ENCODE results near the gene P4HA2. TPM values are rescaled to one million over a fixed set of nuclear protein-coding genes. Genes with fewer than 3 reads are reported as not detected.
A peak's percentile ranks its signal among the peaks of the same experiment; 100 is the strongest.

Gene P4HA2
- polyA plus RNA-seq, 1 donor (not counting 4 experiments of a cell fraction or from before 2014, with no cell fraction given): 93.6 TPM

- no peak overlapping the region for H3K4me2 ChIP-seq (ENCODE audit: control insufficient read depth, extremely low read depth, insufficient read depth, low read depth, low read length)
- no peaks in the 10 kb centered on the region for H3K9me3 ChIP-seq (ENCODE audit: control insufficient read depth, low read depth, low read length)
- FAIRE-seq (peak; percentile 46), DNase-seq (ENCODE audit: low read depth, low spot score) (no peak)
- H3K4me1 ChIP-seq (ENCODE audit: control insufficient read depth, extremely low read depth, insufficient read depth, low read length): peaks cover 12% of the 10 kb centered on the region
- no peak overlapping the region for H2AFZ ChIP-seq (ENCODE audit: control insufficient read depth, low read length)
- H3K4me3 ChIP-seq (ENCODE audit: control insufficient read depth in 2 of 3, extremely low read depth in 1 of 3, insufficient read depth in 2 of 3, low read depth in 1 of 3, low read length in 3 of 3): no peak overlapping the region
- H3K27ac ChIP-seq (ENCODE audit: control insufficient read depth, insufficient read depth, low read length): no peak overlapping the region
- H3K27me3 ChIP-seq (ENCODE audit: control insufficient read depth, extremely low read depth, insufficient read depth, low read length): no peaks in the 10 kb centered on the region
- H4K20me1 ChIP-seq (ENCODE audit: control insufficient read depth, extremely low read depth, insufficient read depth, low read length): no peaks in the 10 kb centered on the region
- H3K9ac ChIP-seq (ENCODE audit: control insufficient read depth, extremely low read depth, insufficient read depth, low read length): no peak overlapping the region
- no peaks in the 10 kb centered on the region for H3K79me2 ChIP-seq (ENCODE audit: control insufficient read depth, insufficient read depth, low read length)
- dilution Hi-C loops (cut with MboI; ENCODE audit: extremely low pct_ligation_motif_present, low sequenced_read_pairs): no loop called here
- H3K9me1 ChIP-seq (ENCODE audit: control insufficient read depth, extremely low read depth, insufficient read depth, low read length): no peaks in the 10 kb centered on the region
- H3K36me3 ChIP-seq (ENCODE audit: control insufficient read depth in 2 of 2, extremely low read depth in 1 of 2, insufficient read depth in 2 of 2, low read length in 2 of 2): no peaks in the 10 kb centered on the region
- TF ChIP-seq EZH2 (IDR thresholded peaks at IDR 0.05; ENCODE audit: low read length) (no peak), CTCF (optimal IDR thresholded peaks at IDR 0.05 in 1 of 3, IDR thresholded peaks at IDR 0.05 in 1 of 3, conservative IDR thresholded peaks at IDR 0.05 in 1 of 3; ENCODE audit: extremely low read depth in 1 of 3, insufficient read depth in 2 of 3, low read length in 3 of 3) (no peak)
These were observed 10.0 kb upstream of the P4HA2 start for GRCh38 chr5:132237670-132238069.

DNA sequence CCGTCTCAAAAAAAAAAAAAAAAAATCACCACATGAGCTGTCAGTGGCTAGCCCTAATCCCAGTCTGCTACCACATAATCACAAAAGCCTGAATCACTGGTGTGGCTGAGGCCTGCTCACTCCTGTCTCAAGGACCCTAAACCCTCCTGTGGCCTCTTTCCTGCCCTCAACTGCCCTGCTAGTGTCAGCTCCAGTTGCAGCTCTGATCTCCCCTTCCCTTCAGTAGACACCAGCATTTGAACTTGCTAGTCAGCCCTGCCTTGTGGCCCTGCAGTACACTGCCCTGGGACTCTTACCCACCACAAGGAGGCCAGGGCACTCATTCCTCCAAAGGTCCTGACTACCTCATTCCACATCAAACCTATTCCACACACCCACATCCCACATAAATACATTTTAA, 9.5 kb upstream of the P4HA2 start:
- Histone ChIP-seq H3K79me2 (ENCODE audit: control insufficient read depth, insufficient read depth, low read length) (no peaks in the 10 kb centered on the region), H3K9ac (ENCODE audit: control insufficient read depth, extremely low read depth, insufficient read depth, low read length) (no peak overlapping the region), H3K36me3 (ENCODE audit: control insufficient read depth in 2 of 2, extremely low read depth in 1 of 2, insufficient read depth in 2 of 2, low read length in 2 of 2) (no peaks in the 10 kb centered on the region), H3K4me2 (ENCODE audit: control insufficient read depth, extremely low read depth, insufficient read depth, low read depth, low read length) (no peak overlapping the region), H3K27me3 (ENCODE audit: control insufficient read depth, extremely low read depth, insufficient read depth, low read length) (no peaks in the 10 kb centered on the region), H3K9me1 (ENCODE audit: control insufficient read depth, extremely low read depth, insufficient read depth, low read length) (no peaks in the 10 kb centered on the region), H2AFZ (ENCODE audit: control insufficient read depth, low read length) (no peak overlapping the region), H3K27ac (ENCODE audit: control insufficient read depth, insufficient read depth, low read length) (no peak overlapping the region), H4K20me1 (ENCODE audit: control insufficient read depth, extremely low read depth, insufficient read depth, low read length) (no peaks in the 10 kb centered on the region), H3K4me3 (ENCODE audit: control insufficient read depth in 2 of 3, extremely low read depth in 1 of 3, insufficient read depth in 2 of 3, low read depth in 1 of 3, low read length in 3 of 3) (no peak overlapping the region), H3K9me3 (ENCODE audit: control insufficient read depth, low read depth, low read length) (no peaks in the 10 kb centered on the region), H3K4me1 (ENCODE audit: control insufficient read depth, extremely low read depth, insufficient read depth, low read length) (peaks cover 12% of the 10 kb centered on the region)
- no peak for FAIRE-seq
- TF ChIP-seq EZH2 (IDR thresholded peaks at IDR 0.05; ENCODE audit: low read length) (no peak), CTCF (optimal IDR thresholded peaks at IDR 0.05 in 1 of 3, IDR thresholded peaks at IDR 0.05 in 1 of 3, conservative IDR thresholded peaks at IDR 0.05 in 1 of 3; ENCODE audit: extremely low read depth in 1 of 3, insufficient read depth in 2 of 3, low read length in 3 of 3) (peak in 1 of 3 experiments; percentile 12)
- dilution Hi-C loops (cut with MboI; ENCODE audit: extremely low pct_ligation_motif_present, low sequenced_read_pairs): no loop called here
- no peak for DNase-seq (ENCODE audit: low read depth, low spot score)
